Pulmonary artery endothelial cell (primary cell): ENCODE data around the gene TBX20. TPM values are rescaled to one million over a fixed set of nuclear protein-coding genes. Genes with fewer than 3 reads are reported as not detected.
"Not testable (repeated sequence)": the region's sequence is repeated elsewhere in the genome, so short reads cannot be mapped to it uniquely, and the experiment has no call there.

ENCODE experiments used
- DNase-seq: peaks from one replicate; pipeline ENCODE4 v3.0.0-alpha.2; 2011; ENCODE audit warnings: low read depth, low spot score
- total RNA-seq: library from RNA; depleted of rRNA; stranded (reverse); fragments of >200 nt; gene quantifications from 2 replicates; pipeline ENCODE4 v1.2.3, GENCODE V29; 2014

The TBX20 gene
- total RNA-seq, 1 donor from 2014 or later, result 5.9 TPM

- DNase-seq, result not testable (repeated sequence)
Observed at GRCh38 chr7:35228496-35229051, 25.3 kb downstream of the TBX20 start.

- not testable (repeated sequence) for DNase-seq
Observed at GRCh38 chr7:35227438-35227837, 26.5 kb downstream of the TBX20 start.

- DNase-seq, result peak; percentile 7
Observed at GRCh38 chr7:35222445-35222844, 31.5 kb downstream of the TBX20 start.

GRCh38 chr7:35220176-35220575 lies 33.7 kb downstream of the TBX20 start:
- not testable (repeated sequence) for DNase-seq

- DNase-seq, result not testable (repeated sequence)
Observed at GRCh38 chr7:35216033-35216432, 37.9 kb downstream of the TBX20 start.

GRCh38 chr7:35215063-35215462 lies 38.8 kb downstream of the TBX20 start:
- not testable (repeated sequence) for DNase-seq

GRCh38 chr7:35206924-35207323 lies 47.0 kb downstream of the TBX20 start:
- not testable (repeated sequence) for DNase-seq

- DNase-seq, result not testable (repeated sequence)
Observed at GRCh38 chr7:35204850-35205249, 49.0 kb downstream of the TBX20 start.

- DNase-seq, result not testable (repeated sequence)
Observed at GRCh38 chr7:35204031-35204430, 49.9 kb downstream of the TBX20 start.

GRCh38 chr7:35202353-35202752 lies 51.5 kb downstream of the TBX20 start:
- not testable (repeated sequence) for DNase-seq

- not testable (repeated sequence) for DNase-seq
Observed at GRCh38 chr7:35200170-35200569, 53.7 kb downstream of the TBX20 start.

- not testable (repeated sequence) for DNase-seq
Observed at GRCh38 chr7:35198370-35199140, 55.3 kb downstream of the TBX20 start.

- not testable (repeated sequence) for DNase-seq
Observed at GRCh38 chr7:35191571-35191970, 62.3 kb downstream of the TBX20 start.

GRCh38 chr7:35190146-35190773 lies 63.6 kb downstream of the TBX20 start:
- not testable (repeated sequence) for DNase-seq

GRCh38 chr7:35186751-35187150 lies 67.1 kb downstream of the TBX20 start:
- DNase-seq, result not testable (repeated sequence)

GRCh38 chr7:35185908-35186731 lies 67.8 kb downstream of the TBX20 start:
- DNase-seq, result no peak

GRCh38 chr7:35185578-35185907 lies 68.4 kb downstream of the TBX20 start:
- DNase-seq, result not testable (repeated sequence)

- not testable (repeated sequence) for DNase-seq
Observed at GRCh38 chr7:35184961-35185360, 68.9 kb downstream of the TBX20 start.

- not testable (repeated sequence) for DNase-seq
Observed at GRCh38 chr7:35183873-35184503, 69.9 kb downstream of the TBX20 start.

- not testable (repeated sequence) for DNase-seq
Observed at GRCh38 chr7:35180665-35181064, 73.2 kb downstream of the TBX20 start.

- not testable (repeated sequence) for DNase-seq
Observed at GRCh38 chr7:35173176-35173575, 80.7 kb downstream of the TBX20 start.
